Astrocyte (in vitro differentiated cells and primary cell): ENCODE measurements around the gene SMC6. TPM values are rescaled to one million over a fixed set of nuclear protein-coding genes. Genes with fewer than 3 reads are reported as not detected.

Experiments used
- DNase-seq: peaks from one replicate; pipeline ENCODE4 v3.0.0-alpha.2; 2010; ENCODE audit warnings: low read depth
- FAIRE-seq: peaks from 2 replicates; lab custom pipeline; 2011; peaks lifted over from hg19 to GRCh38; lab: Jason Lieb, UNC
- H2AFZ ChIP-seq: 2 replicates; pipeline ENCODE4 v1.6.0; 2012; ENCODE audit warnings: low read depth, low read length, inconsistent platforms
- H3K27ac ChIP-seq: 2 replicates; pipeline ENCODE4 v1.5.1; 2011; ENCODE audit warnings: low read depth, low read length, inconsistent platforms
- H3K27me3 ChIP-seq: 2 replicates; pipeline ENCODE4 v1.6.0; 2011; ENCODE audit warnings: low read length, inconsistent platforms; ENCODE audit not compliant: insufficient read depth
- H3K36me3 ChIP-seq: 2 replicates; pipeline ENCODE4 v1.5.1; 2011; ENCODE audit warnings: low read length, inconsistent platforms; ENCODE audit not compliant: insufficient read depth
- H3K4me1 ChIP-seq: 2 replicates; pipeline ENCODE4 v1.5.1; 2011; ENCODE audit warnings: low read length, inconsistent platforms; ENCODE audit not compliant: insufficient read depth
- H3K4me2 ChIP-seq: 2 replicates; pipeline ENCODE4 v1.6.0; 2012; ENCODE audit warnings: low read length, inconsistent platforms
- H3K4me3 ChIP-seq: 2 replicates; pipeline ENCODE4 v1.5.1; 2011; ENCODE audit warnings: low read depth, mild to moderate bottlenecking, low read length, inconsistent platforms; ENCODE audit not compliant: insufficient read depth
- H3K79me2 ChIP-seq: 2 replicates; pipeline ENCODE4 v1.6.0; 2012; ENCODE audit warnings: mild to moderate bottlenecking, low read length, inconsistent platforms; ENCODE audit not compliant: insufficient read depth
- H3K9ac ChIP-seq: 2 replicates; pipeline ENCODE4 v1.6.0; 2012; ENCODE audit warnings: mild to moderate bottlenecking, low read length, inconsistent platforms
- H3K9me3 ChIP-seq: 2 replicates; pipeline ENCODE4 v1.5.1; 2012; ENCODE audit warnings: low read depth, mild to moderate bottlenecking, low read length, inconsistent platforms; ENCODE audit not compliant: insufficient read depth
- H4K20me1 ChIP-seq: 2 replicates; pipeline ENCODE4 v1.6.0; 2012; ENCODE audit warnings: low read length, inconsistent platforms; ENCODE audit not compliant: insufficient read depth
- H3K27ac Mint-ChIP-seq: one replicate; pipeline ENCODE4 v1.8.0; 2021; ENCODE audit warnings: mild to moderate bottlenecking, mixed read lengths; ENCODE audit not compliant: unreplicated experiment
- H3K27me3 Mint-ChIP-seq: one replicate; pipeline ENCODE4 v1.8.0; 2021; ENCODE audit warnings: low read depth, mixed read lengths; ENCODE audit not compliant: unreplicated experiment
- H3K36me3 Mint-ChIP-seq: one replicate; pipeline ENCODE4 v1.8.0; 2021; ENCODE audit warnings: low read depth, mixed read lengths; ENCODE audit not compliant: unreplicated experiment
- H3K4me1 Mint-ChIP-seq: one replicate; pipeline ENCODE4 v1.8.0; 2021; ENCODE audit warnings: low read depth, mixed read lengths; ENCODE audit not compliant: unreplicated experiment
- H3K4me3 Mint-ChIP-seq: one replicate; pipeline ENCODE4 v1.8.0; 2021; ENCODE audit warnings: mild to moderate bottlenecking, moderate library complexity, mixed read lengths; ENCODE audit not compliant: unreplicated experiment
- H3K9me3 Mint-ChIP-seq: one replicate; pipeline ENCODE4 v1.8.0; 2021; ENCODE audit warnings: mild to moderate bottlenecking, mixed read lengths; ENCODE audit not compliant: unreplicated experiment
- CTCF ChIP-seq: IDR thresholded peaks from 2 replicates; pipeline ENCODE4 v1.5.1; 2011; ENCODE audit warnings: low read depth, mild to moderate bottlenecking, inconsistent platforms, low read length, moderate library complexity; ENCODE audit not compliant: insufficient read depth
- EZH2 ChIP-seq: IDR thresholded peaks from 2 replicates; pipeline ENCODE4 v1.6.1; 2012; ENCODE audit warnings: mild to moderate bottlenecking, low read length, inconsistent platforms; ENCODE audit not compliant: insufficient read depth
- total RNA-seq: library from RNA; stranded (reverse); gene quantifications from 2 replicates; pipeline ENCODE4 v1.2.1, GENCODE V29; 2021

Gene SMC6
- total RNA-seq, 1 donor from 2014 or later = 20.1 TPM

- no peaks in the 10 kb centered on the region for H3K79me2 ChIP-seq
- H3K9ac ChIP-seq = no peak overlapping the region
- no peak for TF ChIP-seq EZH2
- TF ChIP-seq CTCF = no peak
- no peak overlapping the region for H2AFZ ChIP-seq
- H3K4me2 ChIP-seq = no peak overlapping the region
- no peaks in the 10 kb centered on the region for H3K36me3 ChIP-seq
- no peak overlapping the region for H3K27ac ChIP-seq
- H3K4me1 Mint-ChIP-seq = peaks cover 30% of the 10 kb centered on the region
- H3K27me3 Mint-ChIP-seq = no peaks in the 10 kb centered on the region
- no peaks in the 10 kb centered on the region for H3K36me3 Mint-ChIP-seq
- H3K9me3 ChIP-seq = no peaks in the 10 kb centered on the region
- H3K4me3 ChIP-seq = no peak overlapping the region
- H3K4me1 ChIP-seq = no peaks in the 10 kb centered on the region
- no peaks in the 10 kb centered on the region for H3K27me3 ChIP-seq
- H3K27ac Mint-ChIP-seq = no peak overlapping the region
- H3K4me3 Mint-ChIP-seq = no peak overlapping the region
- DNase-seq (no peak), FAIRE-seq (no peak)
- no peaks in the 10 kb centered on the region for H3K9me3 Mint-ChIP-seq
- no peaks in the 10 kb centered on the region for H4K20me1 ChIP-seq
Measured at GRCh38 chr2:17790536-17790935, 36.9 kb upstream of the SMC6 start.

DNA sequence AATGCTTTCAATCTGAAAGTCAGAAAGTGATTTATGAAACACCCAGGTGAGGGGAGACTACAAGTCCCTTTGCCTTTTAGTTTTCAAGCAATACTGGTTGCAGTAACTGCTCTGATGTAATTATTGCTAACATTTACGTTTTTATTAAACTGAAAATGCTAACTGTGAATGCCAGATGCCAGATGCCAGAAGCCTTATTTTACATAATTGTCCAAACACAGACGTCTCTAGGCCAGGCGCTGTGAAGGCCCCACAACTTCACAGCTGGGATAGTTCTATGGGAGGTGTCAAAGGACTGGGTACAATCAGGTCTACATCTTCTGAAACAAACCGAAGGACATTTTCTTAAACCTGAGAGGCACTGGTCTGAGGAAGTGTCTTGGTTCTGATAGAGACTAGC is 35.2 kb upstream of the SMC6 start:
- no peak overlapping the region for H3K4me3 Mint-ChIP-seq
- H3K36me3 ChIP-seq = no peaks in the 10 kb centered on the region
- H3K27ac ChIP-seq = no peak overlapping the region
- H3K79me2 ChIP-seq = no peaks in the 10 kb centered on the region
- TF ChIP-seq CTCF (no peak), EZH2 (no peak)
- H3K27ac Mint-ChIP-seq = no peak overlapping the region
- no peak overlapping the region for H3K4me3 ChIP-seq
- no peaks in the 10 kb centered on the region for H3K27me3 Mint-ChIP-seq
- no peaks in the 10 kb centered on the region for H3K4me1 ChIP-seq
- no peaks in the 10 kb centered on the region for H3K27me3 ChIP-seq
- H3K9me3 Mint-ChIP-seq = no peaks in the 10 kb centered on the region
- no peak overlapping the region for H3K4me2 ChIP-seq
- H4K20me1 ChIP-seq = no peaks in the 10 kb centered on the region
- no peak overlapping the region for H2AFZ ChIP-seq
- H3K9me3 ChIP-seq = no peaks in the 10 kb centered on the region
- no peak overlapping the region for H3K9ac ChIP-seq
- DNase-seq = no peak
- H3K36me3 Mint-ChIP-seq = no peaks in the 10 kb centered on the region
- H3K4me1 Mint-ChIP-seq = peaks cover 23% of the 10 kb centered on the region
- no peak for FAIRE-seq

GRCh38 chr2:17786727-17787126 is 33.1 kb upstream of the SMC6 start:
- H3K79me2 ChIP-seq = no peaks in the 10 kb centered on the region
- no peaks in the 10 kb centered on the region for H3K27me3 ChIP-seq
- no peaks in the 10 kb centered on the region for H4K20me1 ChIP-seq
- TF ChIP-seq EZH2 = no peak
- H3K4me2 ChIP-seq = no peak overlapping the region
- FAIRE-seq (no peak), DNase-seq (no peak)
- peaks cover 11% of the 10 kb centered on the region for H3K4me1 Mint-ChIP-seq
- no peak overlapping the region for H3K27ac ChIP-seq
- no peak overlapping the region for H2AFZ ChIP-seq
- no peak overlapping the region for H3K4me3 Mint-ChIP-seq
- H3K4me1 ChIP-seq = no peaks in the 10 kb centered on the region
- no peak overlapping the region for H3K9ac ChIP-seq
- H3K9me3 ChIP-seq = no peaks in the 10 kb centered on the region
- H3K27ac Mint-ChIP-seq = no peak overlapping the region
- H3K36me3 ChIP-seq = peaks cover 2% of the 10 kb centered on the region
- H3K4me3 ChIP-seq = no peak overlapping the region
- H3K36me3 Mint-ChIP-seq = no peaks in the 10 kb centered on the region
- no peaks in the 10 kb centered on the region for H3K27me3 Mint-ChIP-seq
- H3K9me3 Mint-ChIP-seq = no peaks in the 10 kb centered on the region
